ENCODE data around the gene NFE2L2. TPM values are rescaled to one million over a fixed set of nuclear protein-coding genes. Genes with fewer than 3 reads are reported as not detected.
"Not testable (repeated sequence)": the region's sequence is repeated elsewhere in the genome, so short reads cannot be mapped to it uniquely, and the experiment has no call there.

The NFE2L2 gene
- total RNA-seq, 1 experiment from 2014 or later = 24.2 TPM

DNA sequence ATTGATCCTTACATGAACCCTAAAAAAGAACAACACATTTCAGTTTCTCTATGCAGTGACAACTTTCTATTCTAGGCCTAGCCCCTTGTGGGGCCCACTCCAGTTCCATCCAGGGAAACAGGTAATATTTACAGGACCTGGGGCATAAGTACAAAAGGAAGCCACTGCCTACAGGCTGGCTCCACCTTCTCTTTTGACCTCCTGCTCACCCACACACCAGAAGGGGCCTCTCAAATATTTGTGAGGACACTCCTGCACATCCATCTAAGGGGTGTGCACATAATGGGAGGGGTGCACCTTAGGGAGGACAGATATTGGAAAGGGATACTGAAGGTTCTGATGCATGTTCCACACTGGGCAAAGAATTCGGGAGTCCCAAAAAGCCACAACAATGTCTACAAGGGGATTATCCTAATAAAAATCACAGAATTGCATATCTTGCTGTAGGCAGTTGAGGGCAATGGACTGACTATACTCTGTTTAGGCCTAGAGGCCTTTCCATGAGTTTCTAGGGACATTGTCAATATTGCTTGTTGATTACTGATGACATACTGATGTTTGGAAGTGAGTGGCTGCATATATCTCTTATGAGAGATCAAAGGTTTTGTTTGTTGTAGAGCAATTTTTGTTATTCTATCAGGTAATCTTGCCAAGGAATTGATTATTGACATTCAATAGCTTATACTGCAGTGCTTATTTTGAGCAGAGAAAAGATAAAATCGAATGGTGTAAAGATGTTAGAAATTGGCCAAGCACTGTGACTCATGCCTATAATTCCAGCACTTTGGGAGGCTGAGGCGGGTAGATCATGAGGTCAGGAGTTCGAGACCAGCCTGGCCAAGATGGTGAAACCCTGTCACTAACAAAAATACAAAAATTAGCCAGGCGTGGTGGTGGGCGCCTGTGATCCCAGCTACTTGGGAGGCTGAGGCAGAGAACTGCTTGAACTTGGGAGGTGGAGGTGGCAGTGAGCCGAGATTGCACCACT lies 75.8 kb downstream of the NFE2L2 start:
- no peaks in the 10 kb centered on the region for H3K27me3 ChIP-seq (ENCODE audit: low read length)
- no peak overlapping the region for H3K4me2 ChIP-seq (ENCODE audit: low read length)
- H3K9me2 ChIP-seq (replicated peaks; ENCODE audit: low read length) = no peaks in the 10 kb centered on the region
- H3K9ac ChIP-seq (ENCODE audit: low read length) = no peak overlapping the region
- no peaks in the 10 kb centered on the region for H3K4me1 ChIP-seq (ENCODE audit: insufficient read depth, low read length)
- no TSS peak for BruUV-seq (replicated peaks)
- no peak for DNase-seq
- ChIA-PET CTCF (no interaction called here), POLR2A (ENCODE audit: unreplicated experiment) (no interaction called here)
- no peak overlapping the region for H3K4me3 ChIP-seq (ENCODE audit: low read length)
- no peaks in the 10 kb centered on the region for H4K20me1 ChIP-seq (ENCODE audit: low read length)
- intact Hi-C loops (cut with micrococcal nuclease) = no loop called here
- TF ChIP-seq EZH2phosphoT487 (IDR thresholded peaks at IDR 0.05; ENCODE audit: borderline replicate concordance, low read length) = no peak
- TF ChIP-seq CTCF (conservative IDR thresholded peaks at IDR 0.05; ENCODE audit: low read depth, low read length) = no peak
- TF ChIP-seq EZH2 (IDR thresholded peaks at IDR 0.05; ENCODE audit: low read length, unreplicated experiment) = no peak
- no peak overlapping the region for H2AFZ ChIP-seq (ENCODE audit: low read length)
- no peaks in the 10 kb centered on the region for H3K36me3 ChIP-seq (ENCODE audit: low read depth, low read length)
- H3K27ac ChIP-seq (ENCODE audit: low read length) = no peak overlapping the region
- no peak for ATAC-seq
- no peaks in the 10 kb centered on the region for H3F3A ChIP-seq (ENCODE audit: low read length, unreplicated experiment)
- no peaks in the 10 kb centered on the region for H3K79me2 ChIP-seq (ENCODE audit: low read length)
- H3K9me3 ChIP-seq (ENCODE audit: low read length) = no peaks in the 10 kb centered on the region

DNA sequence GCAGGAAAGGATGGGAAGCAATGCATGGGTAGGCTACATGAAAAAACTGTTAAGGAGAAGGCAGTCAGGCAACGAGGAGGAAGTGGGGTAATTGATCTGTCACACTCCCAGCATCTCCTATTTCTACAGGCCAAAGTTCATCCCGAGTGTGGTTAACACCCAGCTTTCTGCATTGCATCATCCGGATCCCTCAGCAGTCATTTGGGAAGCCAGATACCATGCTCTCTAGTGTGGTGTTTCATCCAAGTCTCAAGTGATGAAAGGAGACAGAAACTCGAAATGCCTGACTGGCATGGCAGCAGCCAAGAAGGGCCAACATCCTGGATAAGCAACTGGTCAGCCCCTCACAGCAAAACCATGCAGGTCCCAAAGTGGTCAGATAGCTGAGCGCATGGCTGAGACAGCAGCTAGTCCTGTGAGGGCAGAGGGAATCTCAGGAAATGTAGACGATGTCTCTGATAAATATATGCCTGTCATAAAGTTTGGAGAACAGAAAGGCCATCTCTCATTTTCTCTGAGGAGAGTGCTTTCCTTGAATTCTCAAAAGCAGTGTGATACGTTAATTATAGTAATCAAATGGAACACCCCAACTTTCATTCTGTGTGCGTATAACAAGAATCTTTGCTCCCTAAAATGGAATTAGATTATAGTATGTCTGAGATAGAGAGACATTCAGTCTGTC lies 76.8 kb downstream of the NFE2L2 start:
- Histone ChIP-seq H3K36me3 (ENCODE audit: low read depth, low read length) (no peaks in the 10 kb centered on the region), H3K79me2 (ENCODE audit: low read length) (no peaks in the 10 kb centered on the region), H3K4me2 (ENCODE audit: low read length) (no peak overlapping the region), H3F3A (ENCODE audit: low read length, unreplicated experiment) (no peaks in the 10 kb centered on the region), H3K4me3 (ENCODE audit: low read length) (no peak overlapping the region), H2AFZ (ENCODE audit: low read length) (no peak overlapping the region), H3K9ac (ENCODE audit: low read length) (no peak overlapping the region), H3K4me1 (ENCODE audit: insufficient read depth, low read length) (no peaks in the 10 kb centered on the region), H3K9me2 (replicated peaks; ENCODE audit: low read length) (no peaks in the 10 kb centered on the region), H4K20me1 (ENCODE audit: low read length) (no peaks in the 10 kb centered on the region), H3K27me3 (ENCODE audit: low read length) (no peaks in the 10 kb centered on the region), H3K27ac (ENCODE audit: low read length) (no peak overlapping the region), H3K9me3 (ENCODE audit: low read length) (no peaks in the 10 kb centered on the region)
- DNase-seq = no peak
- TF ChIP-seq EZH2 (IDR thresholded peaks at IDR 0.05; ENCODE audit: low read length, unreplicated experiment) (no peak), CTCF (conservative IDR thresholded peaks at IDR 0.05; ENCODE audit: low read depth, low read length) (no peak), EZH2phosphoT487 (IDR thresholded peaks at IDR 0.05; ENCODE audit: borderline replicate concordance, low read length) (no peak)
- intact Hi-C loops (cut with micrococcal nuclease) = no loop called here
- CTCF ChIA-PET = no interaction called here
- BruUV-seq (replicated peaks) = no TSS peak
- POLR2A ChIA-PET (ENCODE audit: unreplicated experiment) = no interaction called here
- ATAC-seq = no peak

GRCh38 chr2:177186038-177186437 lies 78.5 kb downstream of the NFE2L2 start:
- H2AFZ ChIP-seq (ENCODE audit: low read length); DNase-seq; H3K27me3 ChIP-seq (ENCODE audit: low read length); intact Hi-C loops (cut with micrococcal nuclease); H3K4me3 ChIP-seq (ENCODE audit: low read length); H3K9ac ChIP-seq (ENCODE audit: low read length); POLR2A ChIA-PET (ENCODE audit: unreplicated experiment); BruUV-seq (replicated peaks); H3K4me2 ChIP-seq (ENCODE audit: low read length); H4K20me1 ChIP-seq (ENCODE audit: low read length); ATAC-seq; H3K4me1 ChIP-seq (ENCODE audit: insufficient read depth, low read length); H3K36me3 ChIP-seq (ENCODE audit: low read depth, low read length); H3K9me2 ChIP-seq (replicated peaks; ENCODE audit: low read length); H3F3A ChIP-seq (ENCODE audit: low read length, unreplicated experiment); H3K79me2 ChIP-seq (ENCODE audit: low read length); CTCF ChIA-PET; H3K9me3 ChIP-seq (ENCODE audit: low read length); H3K27ac ChIP-seq (ENCODE audit: low read length): not testable (repeated sequence)

Measured in PC-3 (cell line).